Loucy (cell line): ENCODE data around the gene ERAP2.
A peak's percentile ranks its signal among the peaks of the same experiment; 100 is the strongest.

Experiments used
- H2AFZ ChIP-seq: fragments of 200-600 bp; sonication (generic); 2 replicates; pipeline ENCODE4 v1.6.0; 2016; ENCODE audit warnings: antibody characterized with exemption, mild to moderate bottlenecking, low read length, moderate library complexity
- H3F3A ChIP-seq: fragments of 200-600 bp; 2 replicates; pipeline ENCODE4 v1.6.0; 2016; ENCODE audit warnings: antibody characterized with exemption, low read depth, mild to moderate bottlenecking
- H3K27me3 ChIP-seq: fragments of 200-600 bp; sonication (generic); 2 replicates; pipeline ENCODE4 v1.6.1; 2014; ENCODE audit warnings: low read length, mild to moderate bottlenecking; ENCODE audit not compliant: insufficient read depth, poor library complexity, severe bottlenecking
- H3K36me3 ChIP-seq: fragments of 200-600 bp; sonication (generic); 2 replicates; pipeline ENCODE4 v1.6.1; 2016; ENCODE audit warnings: low read length; ENCODE audit not compliant: insufficient read depth
- H3K4me1 ChIP-seq: fragments of 200-600 bp; sonication (generic); 2 replicates; pipeline ENCODE4 v1.5.1; 2014; ENCODE audit warnings: low read length, mild to moderate bottlenecking; ENCODE audit not compliant: insufficient read depth, poor library complexity, severe bottlenecking
- H3K4me2 ChIP-seq: fragments of 200-600 bp; sonication (generic); 2 replicates; pipeline ENCODE4 v1.6.0; 2014; ENCODE audit warnings: antibody characterized with exemption, low read length, low read depth, mild to moderate bottlenecking; ENCODE audit not compliant: poor library complexity, severe bottlenecking
- H3K4me3 ChIP-seq: fragments of 200-600 bp; sonication (generic); 2 replicates; pipeline ENCODE4 v1.5.1; 2014; ENCODE audit warnings: low read length, mild to moderate bottlenecking, mixed read lengths; ENCODE audit not compliant: poor library complexity, severe bottlenecking
- H3K79me2 ChIP-seq: fragments of 200-600 bp; sonication (generic); 2 replicates; pipeline ENCODE4 v1.6.1; 2014; ENCODE audit warnings: low read length; ENCODE audit not compliant: insufficient read depth
- H3K9ac ChIP-seq: fragments of 200-600 bp; sonication (generic); 2 replicates; pipeline ENCODE4 v1.6.0; 2014; ENCODE audit warnings: mild to moderate bottlenecking, low read depth, low read length, moderate library complexity; ENCODE audit not compliant: poor library complexity, severe bottlenecking
- H3K9me2 ChIP-seq: fragments of 200-600 bp; sonication (generic); replicated peaks from 2 replicates; pipeline ENCODE4 v1.6.1; 2016; ENCODE audit warnings: low read depth, low read length, mixed read lengths
- H3K9me3 ChIP-seq: fragments of 200-600 bp; sonication (generic); 2 replicates; pipeline ENCODE4 v1.6.1; 2014; ENCODE audit warnings: mild to moderate bottlenecking, antibody characterized with exemption, low read length, low read depth; ENCODE audit not compliant: insufficient read depth
- H4K20me1 ChIP-seq: fragments of 200-600 bp; sonication (generic); 2 replicates; pipeline ENCODE4 v1.6.0; 2014; ENCODE audit warnings: antibody characterized with exemption, low read length, mild to moderate bottlenecking; ENCODE audit not compliant: insufficient read depth, poor library complexity, severe bottlenecking
- CTCF ChIP-seq: fragments of 200-600 bp; sonication (generic); conservative IDR thresholded peaks from 2 replicates; pipeline ENCODE4 v1.5.1; 2014; ENCODE audit warnings: mild to moderate bottlenecking, antibody characterized with exemption, low read length
- EZH2phosphoT487 ChIP-seq: fragments of 200-600 bp; IDR thresholded peaks from 2 replicates; pipeline ENCODE4 v1.6.1; 2018; ENCODE audit warnings: antibody characterized with exemption, mild to moderate bottlenecking, moderate library complexity, borderline replicate concordance

ERAP2 gene

GRCh38 chr5:96968074-96968473, 91.8 kb downstream of the ERAP2 start:
- H2AFZ ChIP-seq, result no peak overlapping the region
- H3K9me3 ChIP-seq, result no peaks in the 10 kb centered on the region
- H3K4me3 ChIP-seq, result no peak overlapping the region
- peaks cover 77% of the 10 kb centered on the region for H3K4me1 ChIP-seq
- no peaks in the 10 kb centered on the region for H3K27me3 ChIP-seq
- H3F3A ChIP-seq, result 0 out of 2 replicates have a peak, but pooled peaks cover 3% of the 10 kb centered on the region
- TF ChIP-seq EZH2phosphoT487 (no peak), CTCF (no peak)
- peaks cover 100% of the 10 kb centered on the region for H3K79me2 ChIP-seq
- peak overlapping the region; percentile 12 for H3K4me2 ChIP-seq
- peak overlapping the region; percentile 39 for H3K9ac ChIP-seq
- H4K20me1 ChIP-seq, result peaks cover 8% of the 10 kb centered on the region
- no peaks in the 10 kb centered on the region for H3K9me2 ChIP-seq
- no peaks in the 10 kb centered on the region for H3K36me3 ChIP-seq

GRCh38 chr5:96968614-96969013, 92.3 kb downstream of the ERAP2 start:
- H3K27me3 ChIP-seq, result no peaks in the 10 kb centered on the region
- no peaks in the 10 kb centered on the region for H3K9me2 ChIP-seq
- no peaks in the 10 kb centered on the region for H3K9me3 ChIP-seq
- peaks cover 100% of the 10 kb centered on the region for H3K79me2 ChIP-seq
- H3F3A ChIP-seq, result 0 out of 2 replicates have a peak, but pooled peaks cover 3% of the 10 kb centered on the region
- no peak overlapping the region for H3K4me3 ChIP-seq
- no peaks in the 10 kb centered on the region for H3K36me3 ChIP-seq
- H3K4me1 ChIP-seq, result peaks cover 77% of the 10 kb centered on the region
- H3K4me2 ChIP-seq, result peak overlapping the region; percentile 12
- peak overlapping the region; percentile 39 for H3K9ac ChIP-seq
- H2AFZ ChIP-seq, result no peak overlapping the region
- H4K20me1 ChIP-seq, result peaks cover 8% of the 10 kb centered on the region
- TF ChIP-seq EZH2phosphoT487 (no peak), CTCF (no peak)
